ENCODE results near the gene SPAAR. TPM values are rescaled to one million over a fixed set of nuclear protein-coding genes. Genes with fewer than 3 reads are reported as not detected.

The SPAAR gene
- total and polyA plus RNA-seq, 9 of the 15 experiments (the other 6 are each of a cell fraction or from before 2014, with no cell fraction given): not detected

GRCh38 chr9:35939679-35940250 is 30.5 kb downstream of the SPAAR start:
- Histone ChIP-seq H4K20me1 (replicated peaks; ENCODE audit: control insufficient read depth, insufficient read depth, low read length) (no peaks in the 10 kb centered on the region), H3K9me3 (replicated peaks; ENCODE audit: control insufficient read depth, insufficient read depth, low read depth, low read length) (no peaks in the 10 kb centered on the region), H3K4me3 (no peak overlapping the region), H3K4me2 (ENCODE audit: insufficient read depth, low read length) (no peak overlapping the region), H3K9ac (ENCODE audit: insufficient read depth in 1 of 2, low read depth in 2 of 2, low read length in 2 of 2) (no peak overlapping the region), H3K27ac (ENCODE audit: extremely low read depth, low read depth, low read length) (no peak overlapping the region), H3K27me3 (ENCODE audit: control insufficient read depth in 2 of 2, insufficient read depth in 2 of 2, low read length in 2 of 2) (no peaks in the 10 kb centered on the region), H3K9me1 (ENCODE audit: control insufficient read depth, insufficient read depth, low read length) (no peaks in the 10 kb centered on the region), H3K4me1 (replicated peaks in 1 of 2; ENCODE audit: control insufficient read depth in 2 of 2, insufficient read depth in 2 of 2, low read length in 2 of 2) (no peaks in the 10 kb centered on the region; a peak in 2 of 5 replicates), H3K79me2 (ENCODE audit: control insufficient read depth, insufficient read depth, low read length) (no peaks in the 10 kb centered on the region), H2AFZ (ENCODE audit: low read depth, low read length) (no peak overlapping the region), H3K36me3 (ENCODE audit: control insufficient read depth, insufficient read depth, low read length) (no peaks in the 10 kb centered on the region; the same call in 2 of the 3 replicates)
- DNase-seq (ENCODE audit: extremely low read depth in 1 of 4, low spot score in 3 of 4) (no peak), ATAC-seq (no peak), FAIRE-seq (peak; percentile 52)
- in situ Hi-C loops (cut with MboI) (no loop called here), intact Hi-C loops (cut with micrococcal nuclease) (no loop called here)
- ChIA-PET CTCF (ENCODE audit: low intra/inter-chr PET ratio) (no interaction called here), POLR2A (interaction anchor here (1.6 to 2.4 kb wide), 2 partner anchors 11 to 16 kb away, joined by 4 to 10 read pairs; no protein-coding TSS in a partner anchor)
- 44% methylated on average over 4 of the region's 8 CpGs for WGBS (ENCODE audit: insufficient coverage, low coverage, missing lambda C conversion rate)
- no TSS peak for BruUV-seq (replicated peaks)
- TF ChIP-seq PRDM10 (IDR thresholded peaks at IDR 0.05; ENCODE audit: partially characterized antibody) (no peak), PTTG1 (tag; IDR thresholded peaks at IDR 0.05; ENCODE audit: low read depth) (no peak), SNRNP70 (optimal IDR thresholded peaks at IDR 0.05; ENCODE audit: low read depth, low read length) (no peak), ARHGAP35 (IDR thresholded peaks at IDR 0.05; ENCODE audit: partially characterized antibody) (no peak), ZNF140 (CRISPR knock-in tag; IDR thresholded peaks at IDR 0.05) (no peak), NR2C1 (IDR thresholded peaks at IDR 0.05) (no peak), NR2C1 (tag; IDR thresholded peaks at IDR 0.05) (no peak), RBBP5 (IDR thresholded peaks at IDR 0.05; ENCODE audit: borderline replicate concordance, insufficient read depth, low read length, poor library complexity, severe bottlenecking) (no peak), TCF15 (CRISPR knock-in tag; IDR thresholded peaks at IDR 0.05) (no peak), PCBP1 (IDR thresholded peaks at IDR 0.05; ENCODE audit: low read depth, low read length, poor library complexity, severe bottlenecking) (no peak), CREB3 (tag; conservative IDR thresholded peaks at IDR 0.05; ENCODE audit: low read depth) (no peak), ETS1 (conservative IDR thresholded peaks at IDR 0.05; ENCODE audit: control insufficient read depth, low read depth, low read length) (no peak), HSF4 (CRISPR knock-in tag; IDR thresholded peaks at IDR 0.05; ENCODE audit: borderline replicate concordance) (no peak), SAFB (IDR thresholded peaks at IDR 0.05; ENCODE audit: borderline replicate concordance, low read depth, low read length) (no peak), DNMT1 (IDR thresholded peaks at IDR 0.05) (no peak), SIN3B (IDR thresholded peaks at IDR 0.05; ENCODE audit: low read depth) (no peak), ZC3H4 (CRISPR knock-in tag; IDR thresholded peaks at IDR 0.05; ENCODE audit: borderline replicate concordance) (no peak)

All from K562 (cell line).